SK-N-SH treated with all-trans-retinoic acid at 6 μM for 48 hours (cell line): ENCODE results near the gene DND1.

Experiments
- ATAC-seq: fragments of 200-7000 bp; cut with Tn5 transposase; 3 replicates; pipeline ENCODE4 v1.9.1; 2020; ENCODE audit warnings: mild to moderate bottlenecking, moderate library complexity
- ARNTL ChIP-seq: fragments of 450-650 bp; formaldehyde crosslinking; IDR thresholded peaks from 2 replicates; pipeline ENCODE4 v1.5.0; 2020; ENCODE audit warnings: low read depth, mild to moderate bottlenecking, moderate library complexity, borderline replicate concordance
- CREB5 ChIP-seq: fragments of 250-450 bp; sonication (Bioruptor Pico); IDR thresholded peaks from 2 replicates; pipeline ENCODE4 v1.5.1; 2020; ENCODE audit warnings: low read depth, mild to moderate bottlenecking, moderate library complexity
- CSDC2 ChIP-seq: fragments of 250-450 bp; sonication (Bioruptor Pico); IDR thresholded peaks from 2 replicates; pipeline ENCODE4 v1.5.0; 2020; ENCODE audit warnings: mild to moderate bottlenecking, moderate library complexity
- CSRNP3 ChIP-seq: fragments of 250-450 bp; sonication (Bioruptor Pico); IDR thresholded peaks from 2 replicates; pipeline ENCODE4 v1.5.1; 2021; ENCODE audit warnings: mild to moderate bottlenecking, moderate library complexity
- ESRRG ChIP-seq: fragments of 250-450 bp; sonication (Bioruptor Pico); IDR thresholded peaks from 2 replicates; pipeline ENCODE4 v1.6.1; 2021; ENCODE audit warnings: mild to moderate bottlenecking
- GLIS3 ChIP-seq: fragments of 250-450 bp; sonication (Bioruptor Pico); IDR thresholded peaks from 2 replicates; pipeline ENCODE4 v1.5.0; 2020; ENCODE audit warnings: mild to moderate bottlenecking, moderate library complexity
- ISL1 ChIP-seq: fragments of 250-450 bp; sonication (Bioruptor Pico); IDR thresholded peaks from 2 replicates; pipeline ENCODE4 v2.1.2; 2022; ENCODE audit warnings: mild to moderate bottlenecking, moderate library complexity
- OSR1 ChIP-seq: fragments of 250-450 bp; sonication (Bioruptor Pico); IDR thresholded peaks from 2 replicates; pipeline ENCODE4 v1.8.0; 2022; ENCODE audit warnings: moderate library complexity, mild to moderate bottlenecking, inconsistent platforms
- PATZ1 ChIP-seq: fragments of 250-450 bp; sonication (Bioruptor Pico); IDR thresholded peaks from 2 replicates; pipeline ENCODE4 v1.8.0; 2020; ENCODE audit warnings: mild to moderate bottlenecking, moderate library complexity, borderline replicate concordance
- POU6F1 ChIP-seq: fragments of 250-450 bp; sonication (Bioruptor Pico); IDR thresholded peaks from 2 replicates; pipeline ENCODE4 v1.8.0; 2021; ENCODE audit warnings: low read depth, mild to moderate bottlenecking, moderate library complexity, borderline replicate concordance
- RARB ChIP-seq: fragments of 250-450 bp; sonication (Bioruptor Pico); IDR thresholded peaks from 2 replicates; pipeline ENCODE4 v1.8.0; 2021; ENCODE audit warnings: mild to moderate bottlenecking, moderate library complexity
- SNAI2 ChIP-seq: fragments of 250-450 bp; sonication (Bioruptor Pico); IDR thresholded peaks from 2 replicates; pipeline ENCODE4 v1.5.0; 2020; ENCODE audit warnings: mild to moderate bottlenecking, moderate library complexity
- TOX ChIP-seq: fragments of 250-450 bp; sonication (Bioruptor Pico); IDR thresholded peaks from 2 replicates; pipeline ENCODE4 v1.8.0; 2021; ENCODE audit warnings: mild to moderate bottlenecking, moderate library complexity, borderline replicate concordance
- ZFP3 ChIP-seq: fragments of 250-450 bp; sonication (Bioruptor Pico); IDR thresholded peaks from 2 replicates; pipeline ENCODE4 v1.5.0; 2020; ENCODE audit warnings: mild to moderate bottlenecking, moderate library complexity
- ZFP30 ChIP-seq: fragments of 450-650 bp; formaldehyde crosslinking; IDR thresholded peaks from 2 replicates; pipeline ENCODE4 v1.5.0; 2022; ENCODE audit warnings: mild to moderate bottlenecking, moderate library complexity
- ZNF565 ChIP-seq: fragments of 450-650 bp; formaldehyde crosslinking; conservative IDR thresholded peaks from 2 replicates; pipeline ENCODE4 v1.5.0; 2020; ENCODE audit warnings: low read depth, mild to moderate bottlenecking, moderate library complexity
- ZNF70 ChIP-seq: fragments of 450-650 bp; formaldehyde crosslinking; IDR thresholded peaks from 2 replicates; pipeline ENCODE4 v1.5.0; 2020; ENCODE audit warnings: mild to moderate bottlenecking, moderate library complexity
- ZNF8 ChIP-seq: fragments of 450-650 bp; formaldehyde crosslinking; IDR thresholded peaks from 2 replicates; pipeline ENCODE4 v1.5.0; 2020; ENCODE audit warnings: mild to moderate bottlenecking, moderate library complexity

The DND1 gene

GRCh38 chr5:140631831-140632365 is 41.5 kb downstream of the DND1 start (continued):
- TF ChIP-seq PATZ1 (CRISPR knock-in tag) (no peak), TOX (no peak), ZFP30 (CRISPR knock-in tag) (no peak), CSDC2 (CRISPR knock-in tag) (no peak), ZNF8 (CRISPR knock-in tag) (no peak)

- TF ChIP-seq GLIS3 (CRISPR knock-in tag) (no peak), CREB5 (CRISPR knock-in tag) (no peak), POU6F1 (CRISPR knock-in tag) (no peak), ZNF70 (CRISPR knock-in tag) (no peak), CSDC2 (CRISPR knock-in tag) (no peak), ZNF565 (CRISPR knock-in tag) (no peak), ZNF8 (CRISPR knock-in tag) (no peak), CSRNP3 (CRISPR knock-in tag) (no peak), ESRRG (no peak), ISL1 (CRISPR knock-in tag) (no peak), OSR1 (CRISPR knock-in tag) (no peak), RARB (CRISPR knock-in tag) (no peak), PATZ1 (CRISPR knock-in tag) (no peak), ZFP3 (CRISPR knock-in tag) (no peak), SNAI2 (CRISPR knock-in tag) (no peak), ZFP30 (CRISPR knock-in tag) (no peak), ARNTL (CRISPR knock-in tag) (no peak)
Measured at GRCh38 chr5:140631036-140631417, 42.3 kb downstream of the DND1 start.

GRCh38 chr5:140630292-140631035 is 42.9 kb downstream of the DND1 start:
- TF ChIP-seq GLIS3 (CRISPR knock-in tag) (no peak), ZFP30 (CRISPR knock-in tag) (no peak), ISL1 (CRISPR knock-in tag) (no peak), POU6F1 (CRISPR knock-in tag) (no peak), CSRNP3 (CRISPR knock-in tag) (no peak), CSDC2 (CRISPR knock-in tag) (no peak)
- no peak for ATAC-seq

More at GRCh38 chr5:140631036-140631417, 42.3 kb downstream of the DND1 start:
- no peak for ATAC-seq
